ENCODE measurements around the gene BRSK2.

The BRSK2 gene

GRCh38 chr11:1358286-1358685, 31.4 kb upstream of the BRSK2 start:
- TF ChIP-seq MAX (IDR thresholded peaks at IDR 0.05) (no peak), EP300 (IDR thresholded peaks at IDR 0.05; ENCODE audit: borderline replicate concordance) (no peak), EGR1 (IDR thresholded peaks at IDR 0.05) (no peak), YY1 (IDR thresholded peaks at IDR 0.05; ENCODE audit: low read depth) (no peak), RAD21 (IDR thresholded peaks at IDR 0.05; ENCODE audit: low read depth) (no peak), CREB1 (IDR thresholded peaks at IDR 0.05; ENCODE audit: low read depth) (no peak), USF1 (IDR thresholded peaks at IDR 0.05) (no peak), TCF12 (IDR thresholded peaks at IDR 0.05; ENCODE audit: low read depth) (no peak), REST (IDR thresholded peaks at IDR 0.05; ENCODE audit: low read depth) (no peak), NFIC (IDR thresholded peaks at IDR 0.05) (no peak), TEAD4 (IDR thresholded peaks at IDR 0.05) (no peak), FOXM1 (IDR thresholded peaks at IDR 0.05; ENCODE audit: borderline replicate concordance, low read depth) (no peak), ZBTB7A (IDR thresholded peaks at IDR 0.05; ENCODE audit: low read depth) (no peak)

- TF ChIP-seq CEBPB (IDR thresholded peaks at IDR 0.05) (no peak), ZBTB7A (IDR thresholded peaks at IDR 0.05; ENCODE audit: low read depth) (no peak), TEAD4 (IDR thresholded peaks at IDR 0.05) (no peak), REST (IDR thresholded peaks at IDR 0.05; ENCODE audit: low read depth) (no peak), YY1 (IDR thresholded peaks at IDR 0.05; ENCODE audit: low read depth) (no peak), TAF1 (IDR thresholded peaks at IDR 0.05; ENCODE audit: low read depth) (no peak), TCF12 (IDR thresholded peaks at IDR 0.05; ENCODE audit: low read depth) (no peak), MAX (IDR thresholded peaks at IDR 0.05) (no peak), NFIC (IDR thresholded peaks at IDR 0.05) (no peak), CREB1 (IDR thresholded peaks at IDR 0.05; ENCODE audit: low read depth) (no peak), RAD21 (IDR thresholded peaks at IDR 0.05; ENCODE audit: low read depth) (no peak), USF1 (IDR thresholded peaks at IDR 0.05) (no peak), FOXM1 (IDR thresholded peaks at IDR 0.05; ENCODE audit: borderline replicate concordance, low read depth) (no peak), EGR1 (IDR thresholded peaks at IDR 0.05) (no peak), EP300 (IDR thresholded peaks at IDR 0.05; ENCODE audit: borderline replicate concordance) (no peak)
These were observed 30.2 kb upstream of the BRSK2 start for GRCh38 chr11:1359556-1359955.

- TF ChIP-seq RAD21 (IDR thresholded peaks at IDR 0.05; ENCODE audit: low read depth) (no peak), NFIC (IDR thresholded peaks at IDR 0.05) (no peak), MAX (IDR thresholded peaks at IDR 0.05) (no peak), YY1 (IDR thresholded peaks at IDR 0.05; ENCODE audit: low read depth) (no peak), EGR1 (IDR thresholded peaks at IDR 0.05) (no peak), TAF1 (IDR thresholded peaks at IDR 0.05; ENCODE audit: low read depth) (no peak), TCF12 (IDR thresholded peaks at IDR 0.05; ENCODE audit: low read depth) (no peak), CEBPB (IDR thresholded peaks at IDR 0.05) (no peak)
These were observed 29.4 kb upstream of the BRSK2 start for GRCh38 chr11:1360181-1360834.

GRCh38 chr11:1360835-1361357, 28.8 kb upstream of the BRSK2 start:
- TF ChIP-seq USF1 (IDR thresholded peaks at IDR 0.05) (peak; percentile 51; the same call in 1 of the 2 replicates), ZBTB7A (IDR thresholded peaks at IDR 0.05; ENCODE audit: low read depth) (no peak)

- TF ChIP-seq FOXM1 (IDR thresholded peaks at IDR 0.05; ENCODE audit: borderline replicate concordance, low read depth) (no peak), RAD21 (IDR thresholded peaks at IDR 0.05; ENCODE audit: low read depth) (no peak), USF1 (IDR thresholded peaks at IDR 0.05) (no peak), TCF12 (IDR thresholded peaks at IDR 0.05; ENCODE audit: low read depth) (no peak), YY1 (IDR thresholded peaks at IDR 0.05; ENCODE audit: low read depth) (no peak), CEBPB (IDR thresholded peaks at IDR 0.05) (no peak), REST (IDR thresholded peaks at IDR 0.05; ENCODE audit: low read depth) (no peak), CREB1 (IDR thresholded peaks at IDR 0.05; ENCODE audit: low read depth) (no peak), EGR1 (IDR thresholded peaks at IDR 0.05) (no peak), TEAD4 (IDR thresholded peaks at IDR 0.05) (no peak), NFIC (IDR thresholded peaks at IDR 0.05) (no peak), MAX (IDR thresholded peaks at IDR 0.05) (no peak), EP300 (IDR thresholded peaks at IDR 0.05; ENCODE audit: borderline replicate concordance) (no peak), ZBTB7A (IDR thresholded peaks at IDR 0.05; ENCODE audit: low read depth) (no peak), TAF1 (IDR thresholded peaks at IDR 0.05; ENCODE audit: low read depth) (no peak)
These were observed 27.9 kb upstream of the BRSK2 start for GRCh38 chr11:1361882-1362281.
